ENCODE measurements around the gene ELOA2. TPM values are rescaled to one million over a fixed set of nuclear protein-coding genes. Genes with fewer than 3 reads are reported as not detected.

The ELOA2 gene
- total RNA-seq, 1 donor from 2014 or later = not detected

DNA sequence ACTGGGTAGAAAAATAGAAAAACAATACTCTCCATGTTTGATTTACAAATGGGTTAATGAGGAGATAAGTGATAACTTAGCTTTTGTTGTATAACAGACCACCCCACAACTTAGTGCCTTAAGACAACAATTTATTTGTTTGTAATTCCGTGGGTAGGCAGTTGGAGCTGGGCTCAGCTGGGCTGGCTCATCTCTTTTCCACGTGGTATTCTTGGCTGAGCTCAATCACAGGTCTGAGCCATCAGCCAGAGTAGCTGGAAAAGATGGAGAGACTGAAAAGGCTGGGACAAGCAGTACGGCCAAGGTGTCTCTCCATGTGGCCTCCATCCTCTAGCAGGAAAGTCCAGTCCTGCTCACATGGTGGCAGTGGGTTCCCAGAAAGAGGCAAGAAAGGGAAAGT, 32.2 kb upstream of the ELOA2 start:
- no peaks in the 10 kb centered on the region for H3K4me1 Mint-ChIP-seq
- DNase-seq (ENCODE audit: low read depth, low spot score) = no peak
- no peak overlapping the region for H3K4me3 Mint-ChIP-seq
- H3K27ac Mint-ChIP-seq (ENCODE audit: unreplicated experiment) = no peak overlapping the region
- H3K9me3 Mint-ChIP-seq = no peaks in the 10 kb centered on the region
- H3K27me3 Mint-ChIP-seq (ENCODE audit: low read depth) = no peaks in the 10 kb centered on the region
- H3K36me3 Mint-ChIP-seq (ENCODE audit: low read depth) = no peaks in the 10 kb centered on the region
- TF ChIP-seq, protein P1, sequence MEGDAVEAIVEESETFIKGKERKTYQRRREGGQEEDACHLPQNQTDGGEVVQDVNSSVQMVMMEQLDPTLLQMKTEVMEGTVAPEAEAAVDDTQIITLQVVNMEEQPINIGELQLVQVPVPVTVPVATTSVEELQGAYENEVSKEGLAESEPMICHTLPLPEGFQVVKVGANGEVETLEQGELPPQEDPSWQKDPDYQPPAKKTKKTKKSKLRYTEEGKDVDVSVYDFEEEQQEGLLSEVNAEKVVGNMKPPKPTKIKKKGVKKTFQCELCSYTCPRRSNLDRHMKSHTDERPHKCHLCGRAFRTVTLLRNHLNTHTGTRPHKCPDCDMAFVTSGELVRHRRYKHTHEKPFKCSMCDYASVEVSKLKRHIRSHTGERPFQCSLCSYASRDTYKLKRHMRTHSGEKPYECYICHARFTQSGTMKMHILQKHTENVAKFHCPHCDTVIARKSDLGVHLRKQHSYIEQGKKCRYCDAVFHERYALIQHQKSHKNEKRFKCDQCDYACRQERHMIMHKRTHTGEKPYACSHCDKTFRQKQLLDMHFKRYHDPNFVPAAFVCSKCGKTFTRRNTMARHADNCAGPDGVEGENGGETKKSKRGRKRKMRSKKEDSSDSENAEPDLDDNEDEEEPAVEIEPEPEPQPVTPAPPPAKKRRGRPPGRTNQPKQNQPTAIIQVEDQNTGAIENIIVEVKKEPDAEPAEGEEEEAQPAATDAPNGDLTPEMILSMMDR (conservative IDR thresholded peaks at IDR 0.05) = no peak

DNA sequence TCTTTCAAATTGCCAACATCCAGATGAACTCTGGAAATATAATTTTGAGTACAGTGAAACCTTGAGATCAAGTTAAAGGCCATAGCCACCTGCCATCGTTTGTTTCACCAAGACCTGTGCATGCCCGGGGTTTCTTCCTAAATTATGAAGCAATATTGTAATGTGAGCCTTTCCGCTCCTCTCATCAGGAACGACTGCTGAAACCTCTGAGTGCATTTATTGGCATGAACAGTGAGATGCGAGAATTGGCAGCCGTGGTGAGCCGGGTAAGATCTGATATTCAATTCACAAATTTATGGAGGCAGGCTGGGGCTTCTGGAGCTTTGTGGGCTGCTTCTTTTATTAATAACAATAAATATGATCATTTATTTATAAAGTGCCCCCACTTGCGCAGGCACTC, 27.7 kb upstream of the ELOA2 start:
- TF ChIP-seq, protein P1 (conservative IDR thresholded peaks at IDR 0.05) = no peak

DNA sequence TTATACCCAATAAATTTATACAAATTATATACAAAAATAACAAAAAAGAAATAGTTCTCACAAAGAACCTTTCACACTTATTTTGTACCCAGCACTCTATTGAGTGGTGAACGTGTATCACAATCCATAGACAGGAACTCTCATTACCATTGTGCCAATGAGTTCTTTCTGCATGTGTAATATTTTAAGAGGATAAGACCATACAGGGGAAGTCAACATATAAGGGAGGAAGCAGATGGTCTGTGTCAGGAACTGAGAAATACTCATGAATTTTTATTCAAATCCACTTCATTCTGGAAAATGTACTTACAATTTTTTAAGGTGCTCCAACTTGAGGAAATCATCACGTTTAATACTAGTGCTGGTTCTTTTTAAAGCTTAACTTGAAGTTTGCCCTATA, 27.1 kb upstream of the ELOA2 start:
- no peak for DNase-seq (ENCODE audit: low read depth, low spot score)
- TF ChIP-seq, protein P1 (conservative IDR thresholded peaks at IDR 0.05) = no peak
- H3K27me3 Mint-ChIP-seq (ENCODE audit: low read depth) = no peaks in the 10 kb centered on the region
- H3K36me3 Mint-ChIP-seq (ENCODE audit: low read depth) = no peaks in the 10 kb centered on the region
- no peaks in the 10 kb centered on the region for H3K9me3 Mint-ChIP-seq
- H3K4me1 Mint-ChIP-seq = peaks cover 7% of the 10 kb centered on the region
- H3K27ac Mint-ChIP-seq (ENCODE audit: unreplicated experiment) = no peak overlapping the region
- H3K4me3 Mint-ChIP-seq = no peak overlapping the region

More for the DNA sequence above, 27.7 kb upstream of the ELOA2 start:
- Mint-ChIP-seq H3K4me1 (peaks cover 7% of the 10 kb centered on the region), H3K9me3 (no peaks in the 10 kb centered on the region), H3K4me3 (no peak overlapping the region), H3K27me3 (ENCODE audit: low read depth) (no peaks in the 10 kb centered on the region), H3K36me3 (ENCODE audit: low read depth) (no peaks in the 10 kb centered on the region), H3K27ac (ENCODE audit: unreplicated experiment) (no peak overlapping the region)
- DNase-seq (ENCODE audit: low read depth, low spot score) = no peak

DNA sequence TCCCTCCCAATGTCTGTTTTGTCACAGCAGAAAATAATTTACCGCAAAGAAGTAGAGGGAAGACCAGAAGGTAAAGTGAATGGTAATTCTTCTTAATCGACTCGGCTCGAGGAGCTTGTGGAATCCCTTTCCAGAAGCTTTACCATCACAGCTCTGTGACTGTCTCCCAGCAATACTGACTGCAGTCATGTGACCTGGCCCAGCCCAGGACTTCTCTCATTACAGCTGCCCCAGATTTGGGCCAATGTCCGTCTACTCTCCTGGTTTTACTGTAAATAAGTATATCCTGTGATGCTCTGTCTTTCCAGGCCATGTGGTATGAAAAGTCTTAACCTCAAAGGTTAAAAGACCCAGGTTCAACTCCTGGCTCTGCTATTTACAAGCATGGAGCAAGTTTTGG, 18.9 kb upstream of the ELOA2 start:
- TF ChIP-seq, protein P1 (conservative IDR thresholded peaks at IDR 0.05) = no peak
- Mint-ChIP-seq H3K36me3 (ENCODE audit: low read depth) (no peaks in the 10 kb centered on the region), H3K27ac (ENCODE audit: unreplicated experiment) (no peak overlapping the region), H3K27me3 (ENCODE audit: low read depth) (no peaks in the 10 kb centered on the region), H3K4me1 (peaks cover 4% of the 10 kb centered on the region), H3K4me3 (no peak overlapping the region), H3K9me3 (no peaks in the 10 kb centered on the region)
- DNase-seq (ENCODE audit: low read depth, low spot score) = no peak

DNA sequence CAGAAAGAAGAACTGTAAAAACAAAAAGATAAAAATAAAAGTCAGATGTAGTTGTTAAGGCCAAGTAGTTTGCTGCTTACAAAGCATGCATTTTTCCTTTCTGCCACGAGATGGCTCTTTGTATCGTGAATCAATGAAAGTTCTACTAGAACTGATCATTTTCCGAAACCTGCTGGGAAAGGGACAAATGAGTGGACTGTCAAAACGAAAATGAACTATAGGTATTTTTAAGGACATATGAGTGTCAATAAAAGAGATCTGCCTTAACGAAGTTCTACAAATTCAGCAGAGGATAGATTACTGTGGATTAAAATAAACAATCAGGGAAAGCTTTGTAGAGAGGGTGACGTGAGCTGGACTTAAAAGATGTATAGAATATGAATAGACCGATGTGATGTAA, 15.0 kb upstream of the ELOA2 start:
- no peaks in the 10 kb centered on the region for H3K9me3 Mint-ChIP-seq
- no peaks in the 10 kb centered on the region for H3K36me3 Mint-ChIP-seq (ENCODE audit: low read depth)
- H3K4me1 Mint-ChIP-seq = peaks cover 4% of the 10 kb centered on the region
- TF ChIP-seq, protein P1 (conservative IDR thresholded peaks at IDR 0.05) = peak; percentile 76
- no peak overlapping the region for H3K27ac Mint-ChIP-seq (ENCODE audit: unreplicated experiment)
- no peaks in the 10 kb centered on the region for H3K27me3 Mint-ChIP-seq (ENCODE audit: low read depth)
- H3K4me3 Mint-ChIP-seq = no peak overlapping the region
- peak; percentile 18 for DNase-seq (ENCODE audit: low read depth, low spot score)

DNA sequence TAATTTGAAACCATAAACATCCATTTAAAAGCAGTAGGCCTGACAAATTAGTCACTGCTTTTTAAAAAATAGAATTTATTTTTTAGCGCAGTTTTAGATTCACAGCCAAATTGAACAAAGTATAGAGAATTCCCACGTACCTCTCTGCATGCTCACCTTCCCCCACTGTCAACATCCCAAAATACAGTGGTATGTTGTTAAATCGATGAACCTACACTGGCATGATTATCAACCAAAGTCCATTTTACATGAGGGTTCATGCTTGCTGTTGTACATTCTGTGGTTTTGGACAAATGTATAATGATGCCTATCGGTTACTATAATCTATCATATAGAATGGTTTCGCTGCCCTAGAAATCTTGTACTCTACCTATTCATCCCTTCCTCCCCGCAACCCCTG, 5.6 kb upstream of the ELOA2 start:
- H3K4me1 Mint-ChIP-seq = peaks cover 4% of the 10 kb centered on the region
- H3K27me3 Mint-ChIP-seq (ENCODE audit: low read depth) = no peaks in the 10 kb centered on the region
- no peaks in the 10 kb centered on the region for H3K36me3 Mint-ChIP-seq (ENCODE audit: low read depth)
- TF ChIP-seq, protein P1 (conservative IDR thresholded peaks at IDR 0.05) = no peak
- H3K4me3 Mint-ChIP-seq = no peak overlapping the region
- no peak overlapping the region for H3K27ac Mint-ChIP-seq (ENCODE audit: unreplicated experiment)
- no peaks in the 10 kb centered on the region for H3K9me3 Mint-ChIP-seq
- DNase-seq (ENCODE audit: low read depth, low spot score) = no peak
